ENCODE data around the gene TFCP2. TPM values are rescaled to one million over a fixed set of nuclear protein-coding genes. Genes with fewer than 3 reads are reported as not detected.

The TFCP2 gene
- polyA plus RNA-seq, 3 donors: 7.1 to 25.4 (median 14.2) TPM

GRCh38 chr12:51108136-51108535 lies 64.8 kb downstream of the TFCP2 start:
- H3K9me3 Mint-ChIP-seq: peaks cover 0 to 2% (median 0%) of the 10 kb centered on the region in 7 donors
- H3K4me1 Mint-ChIP-seq: peaks cover 12% of the 10 kb centered on the region
- no peaks in the 10 kb centered on the region for H3K27me3 Mint-ChIP-seq (ENCODE audit: low read depth in 3 of 3)
- 39% methylated on average over 2 of the region's 4 CpGs for WGBS (ENCODE audit: insufficient coverage)
- H3K27me3 ChIP-seq (ENCODE audit: control insufficient read depth in 2 of 2, insufficient read depth in 2 of 2, low read length in 2 of 2): no peaks in the 10 kb centered on the region
- DNase-seq: no peak
- no peaks in the 10 kb centered on the region for H3K79me2 ChIP-seq (ENCODE audit: insufficient read depth, low read length)
- TF ChIP-seq CTCF (IDR thresholded peaks at IDR 0.05): no peak
- H3K36me3 ChIP-seq (replicated peaks in 1 of 2; ENCODE audit: control insufficient read depth in 1 of 2, insufficient read depth in 2 of 2, low read length in 2 of 2): peaks cover 70 to 95% of the 10 kb centered on the region in 2 donors
- no peaks in the 10 kb centered on the region for H3K9me3 ChIP-seq (replicated peaks in 1 of 2; ENCODE audit: control insufficient read depth in 1 of 2, insufficient read depth in 1 of 2, low read length in 2 of 2)
- H3K4me3 Mint-ChIP-seq: no peak overlapping the region
- H4K20me1 ChIP-seq (ENCODE audit: insufficient read depth, low read length): no peaks in the 10 kb centered on the region
- no peak overlapping the region for H3K9ac ChIP-seq (ENCODE audit: insufficient read depth, low read length, poor library complexity, severe bottlenecking)
- peaks cover 8 to 14% of the 10 kb centered on the region in 2 donors for H3K4me1 ChIP-seq (ENCODE audit: control insufficient read depth in 1 of 2, insufficient read depth in 2 of 2, low read length in 2 of 2)
- H2AFZ ChIP-seq (ENCODE audit: insufficient read depth, low read depth, low read length, poor library complexity, severe bottlenecking): no peak overlapping the region
- intact Hi-C loops (cut with micrococcal nuclease): no loop called here
- peaks cover 64 to 90% of the 10 kb centered on the region in 2 donors for H3K36me3 Mint-ChIP-seq
- H3K27ac Mint-ChIP-seq: peak overlapping the region; percentile 0 to 86 (median 75)
- no peak overlapping the region for H3K4me2 ChIP-seq (replicated peaks; ENCODE audit: extremely low read depth, low read length, poor library complexity, severe bottlenecking)
- no peak overlapping the region for H3K4me3 ChIP-seq (replicated peaks in 1 of 3; ENCODE audit: low read depth in 2 of 3, low read length in 3 of 3)
- H3K27ac ChIP-seq (ENCODE audit: low read depth in 1 of 2, low read length in 2 of 2): peak overlapping the region in 1 of 2 donors; percentile 66

GRCh38 chr12:51103977-51104376 lies 69.0 kb downstream of the TFCP2 start:
- Histone ChIP-seq H3K9me3 (replicated peaks in 1 of 2; ENCODE audit: control insufficient read depth in 1 of 2, insufficient read depth in 1 of 2, low read length in 2 of 2) (no peaks in the 10 kb centered on the region), H3K27me3 (ENCODE audit: control insufficient read depth in 2 of 2, insufficient read depth in 2 of 2, low read length in 2 of 2) (no peaks in the 10 kb centered on the region), H3K79me2 (ENCODE audit: insufficient read depth, low read length) (no peaks in the 10 kb centered on the region), H3K4me2 (replicated peaks; ENCODE audit: extremely low read depth, low read length, poor library complexity, severe bottlenecking) (no peak overlapping the region), H3K4me3 (replicated peaks in 1 of 3; ENCODE audit: low read depth in 2 of 3, low read length in 3 of 3) (no peak overlapping the region), H3K36me3 (replicated peaks in 1 of 2; ENCODE audit: control insufficient read depth in 1 of 2, insufficient read depth in 2 of 2, low read length in 2 of 2) (peaks cover 82 to 95% of the 10 kb centered on the region in 2 donors), H3K9ac (ENCODE audit: insufficient read depth, low read length, poor library complexity, severe bottlenecking) (no peak overlapping the region), H2AFZ (ENCODE audit: insufficient read depth, low read depth, low read length, poor library complexity, severe bottlenecking) (no peak overlapping the region), H3K4me1 (ENCODE audit: control insufficient read depth in 1 of 2, insufficient read depth in 2 of 2, low read length in 2 of 2) (peaks cover 8 to 11% of the 10 kb centered on the region in 2 donors), H4K20me1 (ENCODE audit: insufficient read depth, low read length) (no peaks in the 10 kb centered on the region), H3K27ac (ENCODE audit: low read depth in 1 of 2, low read length in 2 of 2) (no peak overlapping the region)
- Mint-ChIP-seq H3K4me1 (peaks cover 10% of the 10 kb centered on the region), H3K27ac (no peak overlapping the region), H3K36me3 (peaks cover 78 to 96% of the 10 kb centered on the region in 2 donors), H3K27me3 (ENCODE audit: low read depth in 3 of 3) (no peaks in the 10 kb centered on the region), H3K4me3 (no peak overlapping the region), H3K9me3 (peaks cover 0 to 2% (median 0%) of the 10 kb centered on the region in 7 donors)
- no peak for DNase-seq
- intact Hi-C loops (cut with micrococcal nuclease): no loop called here
- TF ChIP-seq CTCF (IDR thresholded peaks at IDR 0.05): no peak
